ENCODE measurements around the gene GHRL.

The GHRL gene, protein sequence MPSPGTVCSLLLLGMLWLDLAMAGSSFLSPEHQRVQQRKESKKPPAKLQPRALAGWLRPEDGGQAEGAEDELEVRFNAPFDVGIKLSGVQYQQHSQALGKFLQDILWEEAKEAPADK

DNA sequence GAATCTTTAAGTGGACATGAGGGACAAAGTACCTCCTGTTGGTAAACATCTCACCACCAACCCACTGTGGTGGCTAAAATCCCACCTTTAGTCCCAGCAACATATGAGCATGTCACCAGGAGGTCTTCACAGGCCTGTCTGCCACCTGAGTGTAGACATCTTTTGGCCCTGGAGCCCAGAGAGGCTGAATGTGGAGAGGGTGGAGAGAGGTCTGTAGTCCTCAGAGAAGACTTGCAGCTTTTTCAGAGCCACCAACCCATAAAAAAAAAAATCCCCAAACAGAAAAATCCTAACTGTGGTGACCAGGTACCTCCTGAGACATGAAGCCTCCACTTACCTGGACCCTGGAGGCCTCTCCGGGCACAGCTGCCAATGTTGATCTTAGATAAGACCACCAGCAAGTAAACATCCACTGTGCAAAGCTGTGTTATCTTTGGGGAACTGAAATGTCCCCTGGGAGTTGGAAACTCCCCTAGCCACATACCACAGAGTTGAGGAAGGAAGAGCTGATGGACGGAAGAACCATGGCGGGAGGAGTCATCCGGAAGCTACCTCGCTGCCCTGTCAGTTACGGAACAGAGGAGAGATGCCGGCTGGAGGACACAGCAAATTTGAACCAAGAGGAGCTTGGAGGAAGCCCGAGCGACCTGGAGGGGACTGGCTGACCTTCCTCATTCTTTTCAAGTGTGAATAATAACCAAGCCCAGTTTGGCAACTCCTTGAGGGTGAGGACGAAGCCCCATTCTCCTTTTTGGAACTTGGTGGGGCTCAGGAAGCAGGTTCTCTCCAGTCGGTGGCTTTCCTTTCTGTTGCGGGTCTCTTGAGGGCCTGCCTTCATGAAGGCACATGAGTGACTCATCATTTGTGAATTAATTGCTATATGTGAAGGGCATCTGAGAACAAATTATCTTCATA, at the start of gene GHRL:
Gene GHRL, minus strand, starts transcription at position 443 of the 915 bp plus-strand sequence. CDS start 2,767 bp downstream, outside the sequence.
- no peak for DNase-seq

- DNase-seq = no peak
Measured at GRCh38 chr3:10341901-10342398, 49.2 kb upstream of the GHRL start.

GRCh38 chr3:10340476-10340875, 47.7 kb upstream of the GHRL start:
- DNase-seq = no peak

- no peak for DNase-seq
Measured at GRCh38 chr3:10340046-10340445, 47.3 kb upstream of the GHRL start.

GRCh38 chr3:10339376-10339955, 46.7 kb upstream of the GHRL start:
- DNase-seq = no peak

DNA sequence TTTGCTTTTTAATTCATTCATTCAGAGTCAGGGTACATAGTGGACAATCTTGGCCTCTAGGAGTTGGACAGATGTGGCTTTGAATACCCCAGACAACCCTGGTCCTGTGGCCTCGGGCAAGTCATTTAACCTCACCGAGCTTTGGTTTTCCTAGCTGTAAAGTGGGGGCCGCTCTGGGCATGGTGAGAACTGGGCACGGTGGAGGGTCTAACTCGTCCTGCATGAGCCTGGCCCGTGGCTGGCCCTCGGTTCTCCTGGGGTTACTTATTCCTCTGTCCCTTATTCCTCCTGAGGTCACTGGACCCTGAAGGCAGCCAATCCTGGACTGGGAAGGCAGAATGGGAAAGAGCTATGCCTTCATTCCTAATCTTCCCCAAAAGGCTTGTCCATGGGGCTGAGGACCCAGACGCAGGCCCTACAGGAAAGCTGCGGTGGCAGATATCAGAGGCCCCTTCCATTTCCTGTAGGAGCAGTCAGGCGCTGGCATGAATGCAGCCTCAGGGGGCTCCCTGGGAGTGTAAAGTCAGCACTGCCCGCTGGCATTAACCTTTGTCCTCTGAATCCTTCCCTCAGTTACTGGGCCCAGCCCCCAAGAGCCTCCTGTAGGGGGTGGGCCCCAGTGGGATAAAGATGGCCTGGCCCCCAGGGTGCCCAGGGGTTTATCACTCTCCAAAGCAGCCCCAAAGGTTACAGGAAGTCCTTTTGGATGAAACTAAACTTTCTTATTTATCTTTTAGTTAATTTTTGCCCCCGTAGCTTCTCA, 46.0 kb upstream of the GHRL start:
- DNase-seq = no peak

- no peak for DNase-seq
Measured at GRCh38 chr3:10338164-10338470, 45.4 kb upstream of the GHRL start.

- peak; percentile 29 for DNase-seq
Measured at GRCh38 chr3:10337323-10338163, 44.8 kb upstream of the GHRL start.

DNA sequence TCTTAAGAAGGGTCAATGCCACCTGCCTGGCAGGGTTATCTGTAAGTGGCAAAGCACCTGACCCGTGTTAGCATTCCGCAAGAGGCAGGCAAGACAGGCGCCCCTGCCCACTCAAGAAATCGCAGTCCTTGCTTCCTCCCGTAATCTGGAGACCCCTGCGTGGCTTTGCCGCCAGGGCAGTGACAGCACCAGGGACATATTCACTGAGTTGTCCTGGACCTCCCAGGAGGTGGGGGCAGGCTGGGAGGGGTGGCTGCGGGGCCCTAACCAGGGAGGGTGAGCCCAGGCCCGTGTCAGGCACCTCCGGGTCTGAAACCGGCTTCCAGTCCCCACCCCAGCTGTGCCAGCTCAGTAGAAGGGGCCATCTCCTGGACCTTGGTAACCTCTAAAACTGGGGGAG, 44.0 kb upstream of the GHRL start:
- DNase-seq = no peak

GRCh38 chr3:10335871-10336622, 43.3 kb upstream of the GHRL start:
- no peak for DNase-seq

- no peak for DNase-seq
Measured at GRCh38 chr3:10335190-10335738, 42.5 kb upstream of the GHRL start.

- no peak for DNase-seq
Measured at GRCh38 chr3:10334459-10334858, 41.7 kb upstream of the GHRL start.

- DNase-seq = no peak
Measured at GRCh38 chr3:10334042-10334441, 41.3 kb upstream of the GHRL start.

DNA sequence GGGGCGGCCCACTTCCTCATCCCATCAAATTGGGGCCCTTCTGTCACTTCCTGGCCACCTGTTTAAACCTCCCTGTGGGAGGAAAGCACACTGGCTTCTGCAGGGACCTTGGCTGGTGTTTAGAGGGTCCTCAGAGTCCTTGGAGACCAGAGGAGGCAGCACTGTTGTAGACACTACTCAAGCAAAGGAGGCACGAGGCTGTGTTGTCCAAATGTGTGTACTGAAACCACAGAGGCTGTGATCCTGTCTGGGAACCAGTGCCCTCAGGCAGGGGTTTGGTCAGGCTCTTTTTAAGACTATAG, 40.6 kb upstream of the GHRL start:
- no peak for DNase-seq

DNA sequence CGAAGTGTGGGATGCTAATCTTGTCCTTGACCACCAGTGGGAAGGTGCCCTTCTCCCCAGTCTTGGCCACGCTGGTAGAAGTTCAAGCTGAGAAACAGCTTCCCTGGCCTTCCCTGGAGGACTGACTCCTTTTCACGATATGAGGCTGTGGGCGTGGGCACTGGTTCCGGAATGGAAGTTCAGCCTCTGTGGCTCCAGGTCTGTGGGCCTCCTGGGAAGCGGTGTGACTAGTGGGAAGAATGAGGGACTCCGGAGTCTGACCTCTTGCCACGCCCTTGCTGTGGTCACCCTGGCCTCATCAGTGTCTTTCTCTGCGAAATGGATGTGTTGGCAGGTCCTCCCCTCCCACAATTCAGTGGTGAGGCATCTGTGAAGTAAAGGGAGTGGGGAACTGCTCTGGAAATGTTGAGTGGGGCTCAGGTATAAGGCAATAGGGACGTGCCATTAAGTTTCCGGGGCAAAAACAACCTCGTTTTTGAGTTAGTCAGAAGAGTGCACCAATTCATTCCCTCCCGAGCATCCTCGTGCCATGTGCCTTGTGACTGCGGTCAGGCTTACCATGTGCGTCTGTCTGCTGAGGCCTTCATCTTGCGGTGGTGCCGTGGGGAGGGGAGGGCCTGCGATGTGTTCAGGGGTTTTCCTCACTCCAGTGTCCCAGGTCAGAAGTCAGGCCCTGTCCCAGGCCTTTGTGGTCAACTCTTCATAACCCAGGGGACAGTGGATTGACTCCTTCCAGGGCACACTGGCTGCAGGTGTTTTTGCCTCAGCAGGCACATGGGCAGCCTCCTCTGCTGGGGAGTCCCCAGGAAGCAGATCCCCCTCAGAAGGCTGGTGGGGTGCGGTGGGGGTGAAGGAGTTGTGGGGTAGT, 40.0 kb upstream of the GHRL start:
- no peak for DNase-seq

- DNase-seq = no peak
Measured at GRCh38 chr3:10331320-10331719, 38.6 kb upstream of the GHRL start.

GRCh38 chr3:10330319-10330718, 37.6 kb upstream of the GHRL start:
- DNase-seq = no peak

- DNase-seq = no peak
Measured at GRCh38 chr3:10329495-10330015, 36.8 kb upstream of the GHRL start.

GRCh38 chr3:10328460-10329071, 35.8 kb upstream of the GHRL start:
- no peak for DNase-seq

GRCh38 chr3:10327592-10327991, 34.8 kb upstream of the GHRL start:
- DNase-seq = no peak

Measured in NCI-H345 (cell line).